ENCODE measurements around the gene CHRNA10.
"Not testable (repeated sequence)": the region's sequence is repeated elsewhere in the genome, so short reads cannot be mapped to it uniquely, and the experiment has no call there.

CHRNA10 gene

GRCh38 chr11:3664032-3664630 is 7.1 kb downstream of the CHRNA10 start:
- no peak for DNase-seq (ENCODE audit: low spot score)

- no peak for DNase-seq (ENCODE audit: low spot score)
These were observed 8.3 kb downstream of the CHRNA10 start for GRCh38 chr11:3662856-3663255.

- no peak for DNase-seq (ENCODE audit: low spot score)
These were observed 10.2 kb downstream of the CHRNA10 start for GRCh38 chr11:3660960-3661359.

GRCh38 chr11:3659595-3660515 is 11.3 kb downstream of the CHRNA10 start:
- no peak for DNase-seq (ENCODE audit: low spot score)

GRCh38 chr11:3658252-3658651 is 12.9 kb downstream of the CHRNA10 start:
- DNase-seq (ENCODE audit: low spot score), result no peak

GRCh38 chr11:3657331-3657730 is 13.9 kb downstream of the CHRNA10 start:
- DNase-seq (ENCODE audit: low spot score), result not testable (repeated sequence)

- DNase-seq (ENCODE audit: low spot score), result no peak
These were observed 15.6 kb downstream of the CHRNA10 start for GRCh38 chr11:3655547-3655946.

GRCh38 chr11:3652514-3652913 is 18.7 kb downstream of the CHRNA10 start:
- DNase-seq (ENCODE audit: low spot score), result not testable (repeated sequence)

GRCh38 chr11:3649374-3649773 is 21.8 kb downstream of the CHRNA10 start:
- not testable (repeated sequence) for DNase-seq (ENCODE audit: low spot score)

- not testable (repeated sequence) for DNase-seq (ENCODE audit: low spot score)
These were observed 22.3 kb downstream of the CHRNA10 start for GRCh38 chr11:3648843-3649242.

- no peak for DNase-seq (ENCODE audit: low spot score)
These were observed 25.6 kb downstream of the CHRNA10 start for GRCh38 chr11:3645552-3645951.

- DNase-seq (ENCODE audit: low spot score), result no peak
These were observed 26.4 kb downstream of the CHRNA10 start, which contains the start of gene ART1 for GRCh38 chr11:3644817-3645235. TSS of gene ART1 (plus strand) at chr11:3645128. CDS start at chr11:3659214, 14,086 bp downstream.

GRCh38 chr11:3643102-3643546 is 28.1 kb downstream of the CHRNA10 start:
- DNase-seq (ENCODE audit: low spot score), result not testable (repeated sequence)

- peak; percentile 89 for DNase-seq (ENCODE audit: low spot score)
These were observed 28.9 kb downstream of the CHRNA10 start for GRCh38 chr11:3642071-3642951.

- DNase-seq (ENCODE audit: low spot score), result no peak
These were observed 29.5 kb downstream of the CHRNA10 start, which contains the start of gene ART5 for GRCh38 chr11:3641701-3642070. TSS of gene ART5 (minus strand) at chr11:3641992. CDS start at chr11:3641862, 130 bp downstream.

GRCh38 chr11:3641191-3641590 is 30.0 kb downstream of the CHRNA10 start:
- no peak for DNase-seq (ENCODE audit: low spot score)

- DNase-seq (ENCODE audit: low spot score), result no peak
These were observed 31.3 kb downstream of the CHRNA10 start for GRCh38 chr11:3639841-3640240.

- DNase-seq (ENCODE audit: low spot score), result no peak
These were observed 32.7 kb downstream of the CHRNA10 start for GRCh38 chr11:3638513-3638912.

GRCh38 chr11:3637201-3637600 is 34.0 kb downstream of the CHRNA10 start:
- DNase-seq (ENCODE audit: low spot score), result no peak

- DNase-seq (ENCODE audit: low spot score), result no peak
These were observed 35.4 kb downstream of the CHRNA10 start for GRCh38 chr11:3635641-3636375.

GRCh38 chr11:3632070-3632660 is 39.0 kb downstream of the CHRNA10 start:
- DNase-seq (ENCODE audit: low spot score), result no peak

All from AG20443 (cell line).